NCI-H2107 (cell line): Measurements from ENCODE around the gene UBE2B.
"Not testable (repeated sequence)": the region's sequence is repeated elsewhere in the genome, so short reads cannot be mapped to it uniquely, and the experiment has no call there.

Source experiments
- DNase-seq: peaks from one replicate; lab custom pipeline; 2025; lab: John Stamatoyannopoulos, UW

UBE2B gene

DNA sequence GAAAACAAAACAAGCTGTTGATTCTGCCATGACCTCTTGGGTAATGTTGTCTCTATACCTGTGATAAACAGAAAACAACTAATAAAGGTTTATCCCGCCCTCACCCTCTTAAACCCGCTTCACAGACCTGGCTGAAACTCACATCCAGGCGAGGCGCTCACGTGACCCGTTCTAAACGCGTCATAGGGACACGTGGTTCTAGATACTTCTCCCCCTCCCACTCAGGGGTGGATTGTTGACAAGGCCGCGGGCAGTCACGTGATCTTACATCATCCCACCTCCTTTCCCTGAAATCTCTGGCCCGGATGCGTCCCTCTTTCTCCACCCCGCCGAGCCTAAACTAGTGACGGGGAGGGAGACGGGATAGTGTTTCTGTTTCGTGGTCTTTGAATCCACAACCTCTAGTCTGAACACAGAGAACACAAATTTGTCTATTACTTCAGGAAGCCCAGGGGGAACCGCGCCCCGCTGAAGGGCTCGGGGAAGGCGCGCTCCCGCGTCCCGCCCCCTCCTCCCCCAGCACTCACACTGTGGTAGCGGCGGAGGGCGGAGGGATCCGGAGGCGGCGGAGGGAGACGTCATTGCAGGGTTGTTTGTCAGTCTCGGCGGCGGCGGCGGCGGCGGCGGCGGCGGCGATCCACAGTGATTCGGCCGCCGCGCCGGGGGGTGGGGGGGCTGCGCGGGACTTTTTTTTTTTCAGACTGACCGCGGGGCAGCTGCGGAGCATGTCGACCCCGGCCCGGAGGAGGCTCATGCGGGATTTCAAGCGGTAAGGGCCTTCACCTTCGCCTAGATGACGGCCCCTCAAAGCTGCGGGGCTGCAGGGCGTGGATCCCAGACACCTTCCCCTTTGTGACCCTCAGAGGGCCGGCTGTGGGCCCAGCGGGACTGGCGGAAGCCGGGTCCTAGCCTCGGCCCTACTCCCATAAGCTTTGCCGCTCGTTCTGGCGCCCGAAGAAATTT, at the start of gene UBE2B:
Gene UBE2B, plus strand, starts transcription at position 699 of the 963 bp plus-strand sequence. Its CDS starts 27 bp downstream, at position 726.
- peak; percentile 85 for DNase-seq

DNA sequence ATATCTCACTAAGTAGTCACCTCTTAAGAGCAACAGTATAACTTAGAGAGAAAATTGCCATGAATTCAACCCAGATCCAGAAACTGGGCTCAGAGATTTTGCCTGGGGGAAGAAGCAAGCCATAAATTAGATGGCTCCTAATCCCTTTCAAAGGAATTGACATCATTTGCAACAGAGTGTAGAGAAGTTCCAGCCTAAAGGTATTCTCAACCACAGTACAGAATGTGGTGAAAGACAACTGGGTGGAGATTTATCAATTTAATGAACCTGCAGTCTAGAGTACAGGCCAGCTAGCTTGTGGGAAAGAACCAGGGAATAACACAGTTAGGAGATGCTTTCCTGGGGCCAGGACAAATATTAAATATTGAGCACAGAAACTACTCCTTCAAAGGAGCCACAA, 44.0 kb upstream of the UBE2B start:
- DNase-seq = no peak

DNA sequence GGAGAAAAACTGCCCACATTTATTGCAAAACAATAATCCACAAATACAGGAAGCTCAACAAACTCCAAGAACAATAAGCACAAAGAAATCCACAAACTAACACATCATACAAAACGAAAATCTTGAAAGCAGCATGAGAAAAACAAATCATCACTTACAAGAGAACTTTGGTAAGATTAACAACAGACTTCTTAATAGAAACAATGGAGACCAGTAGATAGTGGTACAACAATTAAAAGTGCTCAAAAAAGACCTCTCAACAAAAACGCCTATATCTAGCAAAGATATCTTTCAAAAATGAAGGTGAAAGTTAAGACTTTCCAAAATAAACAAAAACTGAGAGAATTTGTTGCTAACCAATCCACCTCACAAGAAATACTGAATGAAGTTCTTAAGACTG, 42.8 kb upstream of the UBE2B start:
- DNase-seq = no peak

DNA sequence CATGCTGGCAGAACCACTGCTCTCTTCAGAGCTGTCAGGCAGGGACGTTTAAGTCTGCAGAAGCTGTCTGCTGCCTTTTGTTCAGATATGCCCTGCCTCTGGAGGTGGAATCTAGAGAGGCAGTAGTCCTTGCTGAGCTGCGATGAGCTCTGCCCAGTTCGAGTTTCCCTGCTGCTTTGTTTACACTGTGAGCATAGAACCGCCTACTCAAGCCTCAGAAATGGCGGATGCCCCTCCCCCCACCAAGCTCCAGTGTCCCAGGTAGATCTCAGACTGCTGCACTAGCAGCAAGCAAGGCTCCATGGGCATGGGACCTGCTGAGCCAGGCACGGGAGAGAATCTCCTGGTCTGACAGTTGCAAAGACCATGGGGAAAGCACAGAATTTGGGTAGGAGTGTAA, 34.5 kb upstream of the UBE2B start:
- not testable (repeated sequence) for DNase-seq

DNA sequence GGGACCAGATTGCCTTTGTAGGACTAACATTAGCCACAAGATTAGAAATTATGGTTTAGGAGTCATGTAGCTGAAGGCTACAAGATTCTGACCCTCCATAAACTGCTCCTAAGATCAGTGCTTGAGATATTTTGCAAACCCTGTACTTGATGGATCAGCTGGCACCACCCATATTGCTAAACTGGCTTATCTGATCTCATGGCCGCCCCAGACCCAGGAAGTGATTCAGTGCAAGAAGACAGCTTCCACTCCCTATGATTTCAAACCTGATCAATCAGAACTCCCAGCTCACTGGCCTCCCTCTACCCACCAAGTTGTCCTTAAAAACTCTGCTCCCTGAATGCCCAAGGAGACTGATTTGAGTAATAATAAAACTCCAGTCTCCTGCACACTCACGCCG, 27.9 kb upstream of the UBE2B start:
- not testable (repeated sequence) for DNase-seq

DNA sequence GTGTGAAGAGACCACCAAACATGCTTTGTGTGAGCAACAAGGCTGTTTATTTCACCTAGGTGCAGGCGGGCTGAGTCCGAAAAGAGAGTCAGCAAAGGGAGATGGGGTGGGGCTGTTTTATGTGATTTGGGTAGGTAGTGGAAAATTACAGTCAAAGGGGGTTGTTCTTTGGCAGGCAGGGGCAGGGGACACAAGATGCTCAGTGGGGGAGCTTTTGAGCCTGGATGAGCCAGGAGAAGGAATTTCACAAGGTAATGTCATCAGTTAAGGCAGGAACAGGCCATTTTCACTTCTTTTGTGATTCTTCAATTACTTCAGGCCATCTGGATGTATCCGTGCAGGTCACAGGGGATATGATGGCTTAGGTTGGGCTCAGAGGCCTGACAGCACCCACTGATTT, 25.9 kb upstream of the UBE2B start:
- not testable (repeated sequence) for DNase-seq

DNA sequence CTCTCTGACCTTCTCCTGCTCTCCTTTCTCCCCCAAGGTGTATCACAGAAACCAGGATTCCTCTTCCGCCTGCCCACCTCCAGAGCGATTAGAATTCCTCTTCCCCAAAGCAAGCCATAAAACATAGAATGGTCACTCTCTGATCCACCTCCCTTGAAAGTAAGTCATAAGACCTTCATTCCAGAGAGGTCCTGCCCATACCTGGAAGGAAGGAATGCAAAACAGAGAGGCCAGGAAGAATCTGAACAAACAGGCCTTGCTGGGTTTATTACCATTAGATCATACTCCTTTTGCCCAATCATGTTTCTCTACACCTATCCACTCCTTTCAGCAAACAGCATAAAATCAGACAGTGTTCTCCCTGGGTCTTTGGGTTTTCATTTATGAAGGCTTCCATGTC, 25.4 kb upstream of the UBE2B start:
- no peak for DNase-seq

DNA sequence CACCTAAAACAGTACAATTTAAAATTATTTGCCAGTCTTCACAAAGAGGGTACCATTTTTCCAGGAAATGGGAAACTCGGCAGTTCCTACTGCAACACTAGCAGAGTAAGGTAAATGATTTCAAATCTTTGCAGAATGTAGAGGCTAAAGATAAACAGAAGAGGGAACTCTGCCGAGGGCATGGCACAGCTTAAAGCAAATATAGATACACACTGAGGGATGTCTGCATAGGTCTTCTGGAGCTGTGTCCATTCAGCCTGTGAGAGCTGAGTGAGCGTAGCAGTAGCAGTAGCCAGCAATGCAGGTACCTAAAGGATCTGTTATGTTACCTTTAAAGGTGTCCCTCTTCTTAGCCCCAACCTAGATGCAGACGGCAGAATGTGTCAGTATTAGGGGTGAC, 21.9 kb upstream of the UBE2B start:
- no peak for DNase-seq

DNA sequence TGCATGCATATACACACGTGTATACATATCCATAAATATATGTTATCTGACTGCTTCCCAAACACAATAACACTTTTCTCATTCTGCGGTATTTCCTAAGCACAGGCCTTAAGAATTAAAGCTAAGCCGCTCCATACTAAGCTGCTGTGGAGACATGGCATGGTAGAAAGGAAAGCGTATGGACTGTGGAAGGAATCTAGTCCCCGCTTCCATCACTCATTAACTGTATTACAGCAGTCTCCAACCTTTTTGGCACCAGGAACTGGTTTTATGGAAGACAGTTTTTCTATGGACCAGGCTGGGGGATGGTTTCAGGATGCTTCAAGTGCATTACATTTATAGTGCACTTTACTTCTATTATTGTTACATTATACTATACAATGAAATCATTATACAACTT, 15.7 kb upstream of the UBE2B start:
- no peak for DNase-seq

DNA sequence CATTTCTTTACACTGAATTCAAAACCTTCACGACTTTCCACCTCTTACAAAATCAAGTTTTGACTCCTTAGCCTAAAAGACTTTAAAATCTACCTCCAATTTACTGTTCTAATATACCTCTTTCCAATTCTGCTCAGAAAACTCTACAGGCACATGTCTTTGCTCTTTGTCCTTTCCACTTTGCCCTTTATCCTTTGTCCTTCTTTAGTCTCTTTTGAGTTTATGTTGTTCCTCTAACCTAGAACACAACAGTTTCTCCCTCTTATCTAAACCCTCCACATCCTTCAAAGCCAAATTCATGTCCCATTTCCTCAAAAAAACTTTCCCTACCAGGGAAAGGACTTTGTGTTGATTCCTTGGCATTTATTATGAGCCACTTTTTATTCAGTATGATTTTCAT, 5.8 kb upstream of the UBE2B start:
- DNase-seq = no peak

DNA sequence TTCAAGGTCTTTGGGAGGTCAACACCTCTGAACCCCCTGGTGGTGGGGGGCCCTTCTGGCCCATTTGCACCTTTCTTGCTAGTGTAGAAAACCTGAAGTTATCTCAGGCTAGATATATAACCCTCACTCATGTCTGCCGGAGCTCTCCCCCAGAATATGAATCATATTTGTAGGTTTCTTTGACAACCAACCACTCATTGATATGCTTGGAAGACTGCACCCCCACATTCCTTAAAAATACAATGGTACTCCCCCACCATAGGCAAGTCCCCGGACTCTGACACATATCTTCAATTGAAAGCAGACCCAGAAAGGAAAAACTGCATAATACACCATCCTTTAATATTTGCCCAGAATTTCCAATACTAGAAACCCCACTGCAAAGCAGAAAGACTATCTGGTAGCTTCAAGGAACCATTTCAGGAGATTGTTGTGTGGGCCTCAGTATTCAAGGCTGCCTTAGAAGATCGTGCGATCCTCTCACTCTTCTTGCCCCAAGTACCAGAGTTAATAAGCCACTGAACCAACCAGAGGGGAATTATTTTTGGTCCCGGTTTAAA, 978 bp upstream of the UBE2B start:
- DNase-seq = no peak

DNA sequence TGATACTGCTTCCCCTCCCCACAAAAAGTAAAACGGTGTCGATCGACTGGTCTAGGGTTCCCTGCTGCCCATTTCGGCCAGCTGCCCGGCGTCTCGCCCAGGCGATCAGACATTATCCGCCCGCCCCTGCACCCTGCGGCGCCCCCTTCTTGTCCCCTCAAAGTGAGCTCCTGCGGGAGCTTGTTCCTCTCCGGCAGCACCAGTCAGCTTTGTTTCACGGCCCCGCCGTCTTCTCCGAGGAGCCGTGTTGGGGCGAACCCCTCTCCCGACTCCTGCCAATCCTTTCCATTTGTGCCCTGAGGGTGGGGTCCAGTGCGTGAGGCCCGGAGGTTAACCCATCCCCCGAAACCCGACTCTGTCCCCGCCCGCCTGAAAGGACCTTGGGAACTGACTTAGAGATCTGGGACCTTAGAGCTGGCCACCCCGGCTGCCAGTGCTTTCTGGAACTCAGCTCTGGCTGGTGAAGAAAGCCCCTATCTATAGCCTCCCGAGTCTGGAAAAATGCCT, 518 bp downstream of the UBE2B start:
- no peak for DNase-seq

DNA sequence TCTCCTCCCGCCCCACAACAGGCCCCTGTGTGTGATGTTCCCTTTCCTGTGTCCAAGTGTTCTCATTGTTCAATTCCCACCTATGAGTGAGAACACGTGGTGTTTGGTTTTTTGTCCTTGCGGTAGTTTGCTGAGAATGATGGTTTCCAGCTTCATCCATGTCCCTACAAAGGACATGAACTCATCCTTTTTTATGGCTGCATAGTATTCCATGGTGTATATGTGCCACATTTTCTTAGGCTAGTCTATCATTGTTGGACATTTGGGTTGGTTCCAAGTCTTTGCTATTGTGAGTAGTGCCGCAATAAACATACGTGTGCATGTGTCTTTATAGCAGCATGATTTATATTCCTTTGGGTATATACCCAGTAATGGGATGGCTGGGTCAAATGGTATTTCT, 2.3 kb downstream of the UBE2B start:
- DNase-seq = not testable (repeated sequence)

DNA sequence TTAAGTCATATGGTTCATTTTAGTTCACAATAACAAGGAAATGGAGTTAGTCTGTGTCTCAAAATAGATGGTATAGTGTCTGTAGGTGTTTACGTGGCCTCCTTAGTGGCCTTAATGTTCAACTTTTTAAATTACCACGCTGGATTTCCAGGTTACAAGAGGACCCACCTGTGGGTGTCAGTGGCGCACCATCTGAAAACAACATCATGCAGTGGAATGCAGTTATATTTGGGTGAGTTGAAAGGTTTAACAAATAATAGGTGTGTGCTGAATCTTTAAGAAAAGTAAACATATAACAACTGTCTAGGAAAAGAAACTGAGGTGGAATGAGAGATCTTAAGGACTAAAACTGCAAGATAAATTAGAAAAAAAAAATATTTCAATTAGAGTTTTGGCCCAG, 2.9 kb downstream of the UBE2B start:
- no peak for DNase-seq

DNA sequence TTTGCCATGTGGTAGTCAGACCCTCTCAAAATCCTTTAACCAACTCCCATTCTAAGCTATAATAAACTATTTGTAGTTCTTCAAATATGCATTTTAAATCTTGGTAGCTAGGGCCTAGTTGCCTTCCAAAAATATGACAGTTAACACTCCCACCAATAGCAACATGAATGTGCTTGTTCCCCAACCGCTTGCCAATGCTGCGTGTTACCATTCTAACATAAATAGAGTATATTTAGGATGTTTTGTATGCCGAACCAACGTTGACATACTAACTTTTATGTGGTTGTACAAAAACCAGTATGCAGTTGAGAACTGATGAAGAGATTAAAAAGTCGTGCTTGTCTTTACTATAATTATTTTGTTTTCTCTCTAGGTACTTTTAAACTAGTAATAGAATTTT, 9.0 kb downstream of the UBE2B start:
- DNase-seq = no peak

DNA sequence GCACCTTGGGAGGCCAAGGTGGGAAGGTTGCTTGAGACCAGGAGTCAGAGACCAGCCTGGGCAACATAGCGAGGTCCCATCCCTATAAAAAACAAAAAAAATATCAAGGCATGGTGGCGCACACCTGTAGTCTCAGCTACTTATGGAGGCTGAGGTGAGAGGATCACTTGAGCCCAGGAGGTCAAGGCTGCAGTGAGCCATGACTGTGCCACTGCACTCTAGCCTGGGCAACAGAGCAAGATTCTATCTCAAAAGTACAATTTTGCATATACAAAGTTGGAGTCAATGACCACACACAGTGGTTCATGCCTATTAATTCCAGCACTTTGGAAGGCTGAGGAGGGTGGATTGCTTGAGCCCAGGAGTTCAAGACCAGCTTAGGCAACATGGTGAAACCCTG, 10.8 kb downstream of the UBE2B start:
- DNase-seq = not testable (repeated sequence)

DNA sequence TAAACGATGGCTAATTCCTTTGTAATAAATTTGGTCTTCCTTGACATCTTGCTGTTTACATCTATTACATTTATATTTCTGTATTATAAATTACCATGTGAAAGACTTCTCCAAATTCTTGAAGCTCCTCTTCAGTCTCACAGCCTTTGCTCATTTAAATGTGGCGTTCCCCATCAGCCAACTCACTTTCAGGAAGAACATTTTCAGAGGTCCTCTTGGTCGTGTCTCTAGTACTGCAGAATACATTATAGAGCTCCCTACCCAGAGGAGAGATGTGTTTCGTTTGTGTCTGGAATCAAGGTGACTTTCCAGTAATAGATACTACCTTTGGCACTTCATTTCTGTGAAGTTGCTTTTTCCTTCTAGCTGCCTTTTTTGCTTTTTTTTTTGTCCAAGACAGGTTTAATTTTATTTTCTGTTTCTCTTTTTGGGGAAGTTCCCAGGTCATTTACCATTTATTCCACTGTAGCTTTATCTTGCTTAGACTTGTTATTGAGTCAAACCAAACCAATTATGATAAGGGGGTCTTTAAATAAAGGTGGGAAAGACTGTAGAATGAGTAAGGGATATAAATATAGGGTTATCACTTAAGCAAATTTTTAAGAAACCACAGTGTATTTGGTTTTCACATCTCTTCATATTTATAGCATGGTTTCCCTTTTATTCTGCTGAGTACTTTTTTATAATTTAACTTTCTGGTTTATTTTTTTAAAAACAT, 12.8 kb downstream of the UBE2B start:
- no peak for DNase-seq

DNA sequence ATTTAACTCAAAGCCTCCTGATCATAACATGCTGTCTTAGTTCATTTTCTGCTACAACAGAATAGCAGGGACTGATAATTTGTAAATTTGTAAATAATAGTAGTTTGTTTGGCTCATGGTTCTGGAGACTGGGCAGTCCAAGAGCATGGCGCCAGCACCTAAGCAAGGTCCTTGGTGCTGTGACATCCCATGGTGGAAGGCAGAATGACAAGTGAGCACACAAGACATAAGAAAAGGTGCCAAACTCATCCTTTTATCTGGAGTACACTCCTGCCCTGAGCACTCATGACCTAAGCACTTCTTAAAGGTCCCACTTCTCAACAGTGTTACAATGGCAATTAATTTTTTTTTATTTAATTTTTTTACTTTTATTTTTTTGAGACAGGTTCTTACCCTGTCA, 16.1 kb downstream of the UBE2B start:
- no peak for DNase-seq

DNA sequence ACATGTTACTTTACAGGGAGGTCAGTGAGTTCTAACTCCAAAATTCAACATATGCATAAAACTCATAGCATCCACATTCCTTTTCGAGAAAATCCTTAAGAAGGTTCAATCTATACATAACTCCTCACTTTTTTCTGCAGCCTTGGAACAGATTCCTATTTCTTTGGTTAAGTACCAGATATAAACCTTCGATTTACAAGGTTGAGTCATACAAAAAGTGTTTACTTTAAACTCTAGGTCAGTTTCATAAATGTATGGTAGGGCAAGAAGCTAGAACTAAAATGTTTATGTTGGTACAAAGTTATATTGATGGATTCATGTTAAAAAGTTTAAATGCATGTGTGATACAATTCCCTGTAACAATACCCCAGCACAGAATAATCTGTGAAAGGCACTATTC, 20.9 kb downstream of the UBE2B start:
- DNase-seq = no peak

DNA sequence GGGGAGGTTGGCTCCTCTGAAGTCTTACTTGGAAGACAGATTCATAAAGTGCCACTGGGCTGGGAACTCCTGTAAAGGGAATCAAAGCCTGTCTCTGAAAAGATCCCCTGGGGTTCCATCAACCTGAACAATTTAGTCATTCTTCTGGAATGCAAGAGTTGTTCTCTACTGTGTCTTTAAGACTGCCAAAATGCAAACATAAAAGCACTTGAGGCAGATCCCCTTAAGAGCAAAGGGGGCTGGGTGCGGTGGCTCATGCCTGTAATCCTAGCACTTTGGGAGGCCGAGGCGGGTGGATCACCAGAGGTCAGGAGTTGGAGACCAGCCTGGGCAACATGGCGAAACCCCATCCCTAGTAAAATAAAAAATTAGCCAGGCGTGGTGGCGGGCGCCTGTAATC, 23.6 kb downstream of the UBE2B start:
- DNase-seq = no peak

DNA sequence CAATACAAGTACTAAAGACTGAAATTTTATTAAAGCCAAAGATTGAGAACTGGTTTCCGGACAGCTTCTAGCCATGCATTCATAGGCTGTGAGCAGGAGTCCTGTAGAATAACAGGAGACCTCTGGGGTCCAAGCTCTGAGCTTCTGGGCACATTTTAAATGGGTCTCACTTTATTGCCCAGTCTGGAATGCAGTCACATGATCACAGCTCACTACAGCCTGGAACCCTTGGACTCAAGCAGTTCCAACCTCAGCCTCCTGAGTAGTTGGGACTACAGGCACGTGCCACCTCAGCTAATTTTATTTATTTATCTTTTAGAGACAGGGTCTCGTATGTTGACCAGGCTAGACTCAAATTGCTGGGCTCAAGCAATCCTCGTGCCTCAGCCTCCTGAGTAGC, 24.9 kb downstream of the UBE2B start:
- DNase-seq = no peak

DNA sequence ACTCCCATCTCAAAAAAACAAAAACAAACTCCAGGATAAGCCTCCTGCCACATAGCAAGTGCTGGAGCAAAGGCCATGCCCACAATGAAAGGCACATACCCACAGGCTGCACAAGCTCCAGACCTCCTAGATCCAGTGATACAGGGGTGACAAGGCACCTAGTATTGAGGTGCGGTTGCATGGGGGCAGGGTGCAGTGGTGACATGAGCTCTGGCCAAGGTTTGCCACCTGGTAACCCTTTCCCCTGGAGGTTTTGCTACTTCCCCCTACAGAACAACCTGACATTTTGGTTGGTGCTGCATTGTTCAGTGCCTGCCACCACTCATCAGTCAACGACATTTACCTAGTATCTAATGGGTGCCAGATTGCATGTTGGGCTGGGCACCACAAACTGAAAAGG, 25.8 kb downstream of the UBE2B start:
- DNase-seq = no peak
